Measurements from ENCODE around the gene PDE4D. TPM values are rescaled to one million over a fixed set of nuclear protein-coding genes. Genes with fewer than 3 reads are reported as not detected.

Gene PDE4D
- total RNA-seq, 1 donor from 2014 or later: 11.8 TPM

- H3K4me1 Mint-ChIP-seq: no peaks in the 10 kb centered on the region
- H3K9me3 Mint-ChIP-seq: no peaks in the 10 kb centered on the region
- no peak overlapping the region for H3K27ac Mint-ChIP-seq (ENCODE audit: unreplicated experiment)
- no peak for TF ChIP-seq CTCF (conservative IDR thresholded peaks at IDR 0.05)
- no peak overlapping the region for H3K4me3 Mint-ChIP-seq
- no peaks in the 10 kb centered on the region for H3K36me3 Mint-ChIP-seq (ENCODE audit: low read depth)
- DNase-seq (ENCODE audit: low read depth, low spot score): no peak
- H3K27me3 Mint-ChIP-seq (ENCODE audit: low read depth): no peaks in the 10 kb centered on the region
Observed at GRCh38 chr5:59624898-59625297, 268.6 kb downstream of the PDE4D start.

GRCh38 chr5:59622848-59623247 lies 270.7 kb downstream of the PDE4D start:
- Mint-ChIP-seq H3K9me3 (no peaks in the 10 kb centered on the region), H3K27me3 (ENCODE audit: low read depth) (no peaks in the 10 kb centered on the region), H3K4me3 (no peak overlapping the region), H3K27ac (ENCODE audit: unreplicated experiment) (no peak overlapping the region), H3K36me3 (ENCODE audit: low read depth) (no peaks in the 10 kb centered on the region), H3K4me1 (no peaks in the 10 kb centered on the region)
- DNase-seq (ENCODE audit: low read depth, low spot score): no peak
- TF ChIP-seq CTCF (conservative IDR thresholded peaks at IDR 0.05): no peak

DNA sequence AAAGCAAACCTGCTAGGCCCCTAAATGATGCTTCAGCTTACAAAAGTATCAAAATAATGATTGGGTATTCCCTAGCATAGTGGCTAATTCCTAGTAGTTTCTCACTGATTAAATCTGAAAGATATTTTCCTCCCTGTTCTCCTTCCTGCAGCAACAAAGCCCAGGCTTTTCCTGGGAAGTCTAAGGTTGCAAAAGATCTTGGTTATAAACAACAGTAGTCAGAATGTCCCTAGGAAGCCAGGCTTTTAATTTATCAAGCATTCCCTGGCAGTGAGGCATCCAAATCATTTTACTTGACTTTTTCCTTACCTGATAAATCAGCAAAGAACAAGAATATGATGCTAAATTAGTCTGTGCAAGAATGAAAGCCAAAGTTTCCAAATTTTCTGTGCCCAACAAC lies 272.0 kb downstream of the PDE4D start:
- no peak for DNase-seq (ENCODE audit: low read depth, low spot score)
- no peaks in the 10 kb centered on the region for H3K36me3 Mint-ChIP-seq (ENCODE audit: low read depth)
- TF ChIP-seq CTCF (conservative IDR thresholded peaks at IDR 0.05): no peak
- no peak overlapping the region for H3K27ac Mint-ChIP-seq (ENCODE audit: unreplicated experiment)
- H3K4me3 Mint-ChIP-seq: no peak overlapping the region
- no peaks in the 10 kb centered on the region for H3K27me3 Mint-ChIP-seq (ENCODE audit: low read depth)
- H3K4me1 Mint-ChIP-seq: no peaks in the 10 kb centered on the region
- H3K9me3 Mint-ChIP-seq: no peaks in the 10 kb centered on the region

- H3K27me3 Mint-ChIP-seq (ENCODE audit: low read depth): no peaks in the 10 kb centered on the region
- DNase-seq (ENCODE audit: low read depth, low spot score): no peak
- peaks cover under 1% of the 10 kb centered on the region for H3K4me1 Mint-ChIP-seq
- H3K9me3 Mint-ChIP-seq: no peaks in the 10 kb centered on the region
- TF ChIP-seq CTCF (conservative IDR thresholded peaks at IDR 0.05): no peak
- H3K36me3 Mint-ChIP-seq (ENCODE audit: low read depth): no peaks in the 10 kb centered on the region
- H3K27ac Mint-ChIP-seq (ENCODE audit: unreplicated experiment): no peak overlapping the region
- no peak overlapping the region for H3K4me3 Mint-ChIP-seq
Observed at GRCh38 chr5:59620535-59621212, 272.9 kb downstream of the PDE4D start.

GRCh38 chr5:59618644-59619043 lies 274.9 kb downstream of the PDE4D start:
- Mint-ChIP-seq H3K36me3 (ENCODE audit: low read depth) (no peaks in the 10 kb centered on the region), H3K27me3 (ENCODE audit: low read depth) (no peaks in the 10 kb centered on the region), H3K27ac (ENCODE audit: unreplicated experiment) (no peak overlapping the region), H3K4me3 (no peak overlapping the region), H3K9me3 (no peaks in the 10 kb centered on the region), H3K4me1 (peaks cover 4% of the 10 kb centered on the region)
- DNase-seq (ENCODE audit: low read depth, low spot score): no peak
- TF ChIP-seq CTCF (conservative IDR thresholded peaks at IDR 0.05): no peak
